Measurements from ENCODE around the gene GNA14.

DNA sequence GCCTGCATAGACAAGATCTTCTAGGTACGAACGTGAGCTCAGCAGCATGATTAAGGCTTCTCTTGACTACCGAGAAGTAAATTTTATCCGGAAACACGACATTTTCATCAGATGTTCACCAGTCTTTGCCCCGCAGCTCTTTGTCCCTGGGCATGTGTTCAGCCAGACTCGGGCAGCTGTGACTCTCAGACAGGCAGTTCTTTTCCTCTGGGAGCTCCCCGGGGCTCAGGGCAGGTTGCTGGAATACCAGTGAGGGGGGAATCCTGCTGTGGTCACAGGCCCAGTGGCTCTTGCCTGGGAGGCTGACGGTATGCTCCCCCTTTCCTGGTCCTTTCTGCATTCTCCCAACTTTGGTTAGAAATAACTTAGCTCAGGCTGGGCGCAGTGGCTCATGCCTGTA is 186.1 kb downstream of the GNA14 start:
- no peak for TF ChIP-seq RXRA (IDR thresholded peaks at IDR 0.05; ENCODE audit: insufficient read depth, low read depth, low read length)
- TF ChIP-seq, protein P1, sequence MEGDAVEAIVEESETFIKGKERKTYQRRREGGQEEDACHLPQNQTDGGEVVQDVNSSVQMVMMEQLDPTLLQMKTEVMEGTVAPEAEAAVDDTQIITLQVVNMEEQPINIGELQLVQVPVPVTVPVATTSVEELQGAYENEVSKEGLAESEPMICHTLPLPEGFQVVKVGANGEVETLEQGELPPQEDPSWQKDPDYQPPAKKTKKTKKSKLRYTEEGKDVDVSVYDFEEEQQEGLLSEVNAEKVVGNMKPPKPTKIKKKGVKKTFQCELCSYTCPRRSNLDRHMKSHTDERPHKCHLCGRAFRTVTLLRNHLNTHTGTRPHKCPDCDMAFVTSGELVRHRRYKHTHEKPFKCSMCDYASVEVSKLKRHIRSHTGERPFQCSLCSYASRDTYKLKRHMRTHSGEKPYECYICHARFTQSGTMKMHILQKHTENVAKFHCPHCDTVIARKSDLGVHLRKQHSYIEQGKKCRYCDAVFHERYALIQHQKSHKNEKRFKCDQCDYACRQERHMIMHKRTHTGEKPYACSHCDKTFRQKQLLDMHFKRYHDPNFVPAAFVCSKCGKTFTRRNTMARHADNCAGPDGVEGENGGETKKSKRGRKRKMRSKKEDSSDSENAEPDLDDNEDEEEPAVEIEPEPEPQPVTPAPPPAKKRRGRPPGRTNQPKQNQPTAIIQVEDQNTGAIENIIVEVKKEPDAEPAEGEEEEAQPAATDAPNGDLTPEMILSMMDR (IDR thresholded peaks at IDR 0.05; ENCODE audit: control extremely low read depth in 1 of 3, insufficient read depth in 1 of 3, low read depth in 1 of 3, low read length in 3 of 3) = no peak

Data from H1 (cell line).